CD14-positive monocyte (primary cell): ENCODE data around the gene DPPA3. TPM values are rescaled to one million over a fixed set of nuclear protein-coding genes. Genes with fewer than 3 reads are reported as not detected.

Experiments
- DNase-seq, 3 donors: peaks; one replicate each; pipeline ENCODE4 v3.0.0-alpha.2; 2011 to 2022
- H2AFZ ChIP-seq: 2 replicates; pipeline ENCODE4 v1.6.0; 2012; ENCODE audit warnings: mild to moderate bottlenecking, low read depth, low read length, inconsistent platforms; ENCODE audit not compliant: insufficient read depth, poor library complexity, severe bottlenecking
- H3K27ac ChIP-seq, 2 donors: 1 replicate in 1 of 2; 2 replicates in 1 of 2; pipeline ENCODE4 v1.5.1; 2012 to 2013; ENCODE audit warnings: low read length in 2 of 2, control low read depth in 1 of 2, inconsistent platforms in 1 of 2, low read depth in 1 of 2, mild to moderate bottlenecking in 1 of 2
- H3K27me3 ChIP-seq, 2 donors: one replicate each; pipeline versions ENCODE4 v1.6.0 to v1.6.1; 2011 to 2013; ENCODE audit warnings: low read length in 2 of 2; ENCODE audit not compliant: control insufficient read depth in 2 of 2, insufficient read depth in 2 of 2
- H3K36me3 ChIP-seq, 2 donors: replicated peaks in 1 of 2; 1 replicate in 1 of 2; 2 replicates in 1 of 2; pipeline versions ENCODE4 v1.5.1 to v1.6.1; 2012 to 2013; ENCODE audit warnings: low read length in 2 of 2, control low read depth in 1 of 2, inconsistent platforms in 1 of 2, mild to moderate bottlenecking in 1 of 2; ENCODE audit not compliant: insufficient read depth in 2 of 2, control insufficient read depth in 1 of 2
- H3K4me1 ChIP-seq, 2 donors: 1 replicate in 1 of 2; 2 replicates in 1 of 2; pipeline versions ENCODE4 v1.5.1 to v1.6.1; 2012 to 2013; ENCODE audit warnings: low read length in 2 of 2, control low read depth in 1 of 2, inconsistent platforms in 1 of 2, mild to moderate bottlenecking in 1 of 2, moderate library complexity in 1 of 2; ENCODE audit not compliant: insufficient read depth in 2 of 2, control insufficient read depth in 1 of 2
- H3K4me2 ChIP-seq: replicated peaks from 2 replicates; pipeline ENCODE3; 2012; ENCODE audit warnings: low read length, moderate library complexity, mild to moderate bottlenecking; ENCODE audit not compliant: poor library complexity, severe bottlenecking; ENCODE audit errors: extremely low read depth
- H3K4me3 ChIP-seq, 3 experiments: fragments of 200-600 bp in 1 of 3; sonication (generic) in 1 of 3; replicated peaks in 1 of 3; 1 replicate in 2 of 3; 2 replicates in 1 of 3; pipeline ENCODE4 v1.5.1; 2011 to 2013; ENCODE audit warnings: low read length in 3 of 3, mild to moderate bottlenecking in 3 of 3, control low read depth in 2 of 3, low read depth in 2 of 3, inconsistent platforms in 1 of 3, moderate library complexity in 1 of 3
- H3K79me2 ChIP-seq: 2 replicates; pipeline ENCODE4 v1.6.0; 2012; ENCODE audit warnings: mild to moderate bottlenecking, control low read depth, inconsistent platforms, low read length, moderate library complexity; ENCODE audit not compliant: insufficient read depth
- H3K9ac ChIP-seq: 2 replicates; pipeline ENCODE4 v1.6.0; 2017; ENCODE audit warnings: low read length, mild to moderate bottlenecking; ENCODE audit not compliant: insufficient read depth, poor library complexity, severe bottlenecking
- H3K9me3 ChIP-seq, 2 donors: replicated peaks in 1 of 2; 1 replicate in 1 of 2; 2 replicates in 1 of 2; pipeline versions ENCODE4 v1.5.1 to v1.6.1; 2012 to 2013; ENCODE audit warnings: low read length in 2 of 2, control low read depth in 1 of 2; ENCODE audit not compliant: control insufficient read depth in 1 of 2, insufficient read depth in 1 of 2
- H4K20me1 ChIP-seq: 2 replicates; pipeline ENCODE4 v1.6.0; 2012; ENCODE audit warnings: mild to moderate bottlenecking, low read length, control low read depth, moderate library complexity; ENCODE audit not compliant: insufficient read depth
- H3K27ac Mint-ChIP-seq, 7 donors: one replicate each; pipeline ENCODE4 v1.8.0; 2020; ENCODE audit warnings: mild to moderate bottlenecking in 7 of 7, mixed read lengths in 7 of 7, moderate library complexity in 6 of 7, inconsistent platforms in 2 of 7
- H3K27me3 Mint-ChIP-seq, 3 donors: one replicate each; pipeline ENCODE4 v1.8.0; 2021 to 2022; ENCODE audit warnings: low read depth in 3 of 3, mild to moderate bottlenecking in 3 of 3, mixed read lengths in 3 of 3, moderate library complexity in 3 of 3, inconsistent platforms in 1 of 3
- H3K36me3 Mint-ChIP-seq, 2 donors: one replicate each; pipeline ENCODE4 v1.8.0; 2020; ENCODE audit warnings: mixed read lengths in 2 of 2, inconsistent platforms in 1 of 2, mild to moderate bottlenecking in 1 of 2
- H3K4me1 Mint-ChIP-seq: one replicate; pipeline ENCODE4 v1.8.0; 2020; ENCODE audit warnings: mild to moderate bottlenecking, mixed read lengths
- H3K4me3 Mint-ChIP-seq, 2 donors: one replicate each; pipeline ENCODE4 v1.8.0; 2020; ENCODE audit warnings: mild to moderate bottlenecking in 2 of 2, mixed read lengths in 2 of 2, moderate library complexity in 1 of 2
- H3K9me3 Mint-ChIP-seq, 7 donors: one replicate each; pipeline ENCODE4 v1.8.0; 2020 to 2022; ENCODE audit warnings: mixed read lengths in 7 of 7, mild to moderate bottlenecking in 6 of 7, moderate library complexity in 6 of 7, inconsistent platforms in 2 of 7
- CTCF ChIP-seq: fragments of 200-600 bp; IDR thresholded peaks from one replicate; pipeline ENCODE4 v1.8.0; 2022; ENCODE audit warnings: antibody characterized with exemption, mild to moderate bottlenecking
- WGBS: methylation state at CpG from one replicate; pipeline ENCODE4 v1.1.5; 2013; ENCODE audit warnings: missing lambda C conversion rate; ENCODE audit not compliant: insufficient coverage; 5-methylcytosine and 5-hydroxymethylcytosine counted together
- intact Hi-C, 2 donors: fragments of 100-400 bp; cut with micrococcal nuclease; formaldehyde crosslinking; loops; one replicate each; pipeline versions ENCODE4 v1.15.0 to v1.15.1; 2023
- polyA plus RNA-seq, 3 donors: library from polyadenylated mRNA; depleted of rRNA in 1 of 3; unstranded in 2 of 3; stranded (reverse) in 1 of 3; fragments of 300-500 nt in 2 of 3; fragments of >200 nt in 1 of 3; fragmentation: Illumina TruSeq in 2 of 3; gene quantifications; 1 replicate in 2 of 3; 2 replicates in 1 of 3; pipeline ENCODE4 v1.2.3, GENCODE V29; 2012 to 2021

DPPA3 gene
- polyA plus RNA-seq, 3 donors: not detected

GRCh38 chr12:7719946-7720730, 8.9 kb downstream of the DPPA3 start:
- peaks cover 44% of the 10 kb centered on the region for H3K4me1 Mint-ChIP-seq
- Histone ChIP-seq H2AFZ (peak overlapping the region; percentile 37), H3K27me3 (no peaks in the 10 kb centered on the region), H3K4me1 (peaks cover 35 to 37% of the 10 kb centered on the region in 2 donors), H3K27ac (no peak overlapping the region), H3K9me3 (no peaks in the 10 kb centered on the region), H3K9ac (no peak overlapping the region), H3K4me2 (peak overlapping the region; percentile 23), H3K36me3 (no peaks in the 10 kb centered on the region), H3K79me2 (no peaks in the 10 kb centered on the region), H3K4me3 (no peak overlapping the region), H4K20me1 (no peaks in the 10 kb centered on the region)
- 50% methylated on average over 2 of the region's 15 CpGs for WGBS
- intact Hi-C loops: no loop called here
- no peaks in the 10 kb centered on the region for H3K36me3 Mint-ChIP-seq
- DNase-seq: no peak
- H3K9me3 Mint-ChIP-seq: no peaks in the 10 kb centered on the region
- no peak for TF ChIP-seq CTCF
- no peak overlapping the region for H3K4me3 Mint-ChIP-seq
- H3K27me3 Mint-ChIP-seq: peaks cover 0 to 5% (median 0%) of the 10 kb centered on the region in 3 donors
- H3K27ac Mint-ChIP-seq: peak overlapping the region in 2 of 7 donors; percentile 5 to 82

GRCh38 chr12:7723926-7724325, 12.7 kb downstream of the DPPA3 start:
- no peak for TF ChIP-seq CTCF
- no peaks in the 10 kb centered on the region for H3K9me3 ChIP-seq
- intact Hi-C loops: no loop called here
- no peak overlapping the region for H3K9ac ChIP-seq
- H3K27ac ChIP-seq: no peak overlapping the region
- H3K79me2 ChIP-seq: no peaks in the 10 kb centered on the region
- no peaks in the 10 kb centered on the region for H3K36me3 ChIP-seq
- H4K20me1 ChIP-seq: no peaks in the 10 kb centered on the region
- Mint-ChIP-seq H3K27me3 (peaks cover 0 to 5% (median 2%) of the 10 kb centered on the region in 3 donors), H3K4me3 (no peak overlapping the region), H3K27ac (no peak overlapping the region), H3K36me3 (peaks cover 0 to 15% of the 10 kb centered on the region in 2 donors), H3K9me3 (peaks cover 0 to 2% (median 0%) of the 10 kb centered on the region in 7 donors), H3K4me1 (peaks cover 30% of the 10 kb centered on the region)
- H3K27me3 ChIP-seq: no peaks in the 10 kb centered on the region
- H2AFZ ChIP-seq: no peak overlapping the region
- 92% methylated on average over 2 of the region's 3 CpGs for WGBS
- H3K4me1 ChIP-seq: peaks cover 27 to 28% of the 10 kb centered on the region in 2 donors
- H3K4me2 ChIP-seq: no peak overlapping the region
- H3K4me3 ChIP-seq: no peak overlapping the region
- no peak for DNase-seq
